GM23248 (cell line): ENCODE results near the gene HADHB.

Experiments used
- EZH2 ChIP-seq: fragments of 200-600 bp; sonication (generic); IDR thresholded peaks from 2 replicates; pipeline ENCODE4 v1.6.1; 2018; ENCODE audit warnings: antibody characterized with exemption, mild to moderate bottlenecking; ENCODE audit not compliant: insufficient read depth, poor library complexity, severe bottlenecking
- EZH2phosphoT487 ChIP-seq: fragments of 200-600 bp; sonication (generic); IDR thresholded peaks from 2 replicates; pipeline ENCODE4 v1.6.1; 2018; ENCODE audit warnings: antibody characterized with exemption, moderate library complexity, mild to moderate bottlenecking, low read depth; ENCODE audit not compliant: insufficient read depth

DNA sequence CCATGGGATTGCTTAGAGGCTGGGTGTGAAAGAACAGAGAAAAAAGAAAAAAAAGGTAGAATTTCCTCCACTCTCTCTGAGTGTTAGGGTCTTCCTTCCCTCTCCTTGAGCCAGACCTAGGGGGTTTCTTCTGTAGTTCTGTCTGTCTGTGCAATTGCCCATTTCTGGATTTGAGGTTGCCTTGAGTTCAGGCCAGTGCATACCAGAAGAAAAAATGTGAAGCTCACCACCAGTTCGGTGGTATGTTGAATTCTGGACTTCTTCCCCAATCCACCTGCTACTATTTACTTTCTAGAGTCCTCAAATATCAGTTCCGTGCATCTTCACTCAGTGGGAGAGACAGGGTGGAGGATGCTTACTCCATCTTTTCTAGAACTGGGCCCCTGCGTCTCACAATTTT is 85.9 kb downstream of the HADHB start:
- no peak for TF ChIP-seq EZH2
- TF ChIP-seq EZH2phosphoT487, result no peak
